K562 (cell line): ENCODE data around the gene ABCC6. TPM values are rescaled to one million over a fixed set of nuclear protein-coding genes. Genes with fewer than 3 reads are reported as not detected.
A peak's percentile ranks its signal among the peaks of the same experiment; 100 is the strongest.

Experiments
- ATF7 ChIP-seq: fragments of 450-650 bp; IDR thresholded peaks from 2 replicates; pipeline ENCODE4 v1.7.1; 2014; ENCODE audit warnings: mild to moderate bottlenecking, moderate library complexity
- BRF1 ChIP-seq: IDR thresholded peaks from 3 replicates; pipeline ENCODE4 v1.6.1; 2011; ENCODE audit warnings: borderline replicate concordance, mild to moderate bottlenecking; ENCODE audit not compliant: insufficient read length; ENCODE audit errors: extremely low read depth
- GATA2 ChIP-seq: sonication (generic); formaldehyde crosslinking; IDR thresholded peaks from 2 replicates; pipeline ENCODE4 v1.4.0; 2020; ENCODE audit warnings: mild to moderate bottlenecking, missing genetic modification reagents
- HNRNPL ChIP-seq: fragments of 200-400 bp; formaldehyde crosslinking; IDR thresholded peaks from 2 replicates; pipeline ENCODE4 v1.6.1; 2017; ENCODE audit warnings: low read depth, mild to moderate bottlenecking, low read length
- MTA3 ChIP-seq: fragments of 450-650 bp; formaldehyde crosslinking; IDR thresholded peaks from 2 replicates; pipeline ENCODE4 v1.6.1; 2017; ENCODE audit warnings: mild to moderate bottlenecking, borderline replicate concordance
- NCOR1 ChIP-seq: fragments of 450-650 bp; IDR thresholded peaks from 2 replicates; pipeline ENCODE4 v1.6.1; 2016; ENCODE audit warnings: mild to moderate bottlenecking, moderate library complexity
- RAD21 ChIP-seq, 2 experiments: fragments of 250-450 bp in 1 of 2; fragments of 450-650 bp in 1 of 2; sonication (Bioruptor Pico) in 1 of 2; formaldehyde crosslinking in 1 of 2; IDR thresholded peaks in 1 of 2; conservative IDR thresholded peaks in 1 of 2; 2 replicates each; pipeline versions ENCODE4 v1.4.0 to v1.8.0; 2020 to 2022; ENCODE audit warnings: mild to moderate bottlenecking in 2 of 2, moderate library complexity in 1 of 2
- TAF9B ChIP-seq: fragments of 450-650 bp; IDR thresholded peaks from 2 replicates; pipeline ENCODE4 v1.6.1; 2018; ENCODE audit warnings: mild to moderate bottlenecking; ENCODE audit not compliant: partially characterized antibody
- ZMIZ1 ChIP-seq, 2 experiments: fragments of 150-350 bp in 1 of 2; IDR thresholded peaks; 2 replicates each; pipeline ENCODE4 v1.6.1; 2012 to 2016; ENCODE audit warnings: low read depth in 2 of 2, low read length in 2 of 2, mild to moderate bottlenecking in 1 of 2, moderate library complexity in 1 of 2
- ZNF121 ChIP-seq: sonication (generic); formaldehyde crosslinking; conservative IDR thresholded peaks from 2 replicates; pipeline ENCODE4 v1.8.0; 2022; ENCODE audit warnings: missing genetic modification reagents
- ZNF175 ChIP-seq: fragments of 200-800 bp; sonication (Bioruptor generic); IDR thresholded peaks from 2 replicates; pipeline ENCODE4 v1.6.1; 2016; ENCODE audit warnings: low read depth, mild to moderate bottlenecking, missing genetic modification characterization, missing compliant biosample characterization
- ZNF589 ChIP-seq: fragments of 200-800 bp; sonication (Bioruptor generic); IDR thresholded peaks from 2 replicates; pipeline ENCODE4 v1.6.1; 2016; ENCODE audit warnings: low read depth, missing genetic modification characterization, missing compliant biosample characterization
- ZZZ3 ChIP-seq: fragments of 450-650 bp; IDR thresholded peaks from 2 replicates; pipeline ENCODE4 v1.6.1; 2016; ENCODE audit warnings: antibody characterized with exemption, mild to moderate bottlenecking, moderate library complexity
- polyA plus RNA-seq, 8 experiments: library from polyadenylated mRNA; depleted of rRNA in 4 of 8; stranded (reverse) in 5 of 8; unstranded in 3 of 8; fragments of >200 nt; fragmentation: Nextera tagmentation in 2 of 8; fragmentation: Illumina TruSeq in 1 of 8; extraction: Ambion mirVana in 2 of 8; extraction: Trizol in 1 of 8; gene quantifications; 2 replicates each; pipeline versions ENCODE4 v1.2.1 to v1.2.3, GENCODE V29; 2011 to 2014; ENCODE audit warnings: inconsistent platforms in 1 of 8, missing spikeins in 1 of 8
- total RNA-seq, 7 experiments: library from RNA; depleted of rRNA in 6 of 7; stranded (reverse); fragments of >200 nt in 6 of 7; fragmentation: Illumina TruSeq in 2 of 7; extraction: Trizol in 2 of 7; gene quantifications; 2 replicates each; pipeline versions ENCODE4 v1.2.1 to v1.2.3, GENCODE V29; 2011 to 2021; ENCODE audit warnings: low replicate concordance in 1 of 7
- TF ChIP-seq, protein P1 (sequence below): fragments of 450-650 bp; IDR thresholded peaks from 2 replicates; pipeline ENCODE4 v1.6.1; 2016
- TF ChIP-seq, protein P2 (sequence below): fragments of 250-450 bp; sonication (Bioruptor Pico); IDR thresholded peaks from 2 replicates; pipeline ENCODE4 v1.5.0; 2022; ENCODE audit warnings: mild to moderate bottlenecking
- TF ChIP-seq, protein P3 (sequence below): fragments of 200-800 bp; sonication (Bioruptor generic); IDR thresholded peaks from 2 replicates; pipeline ENCODE4 v1.6.1; 2017; ENCODE audit warnings: missing genetic modification characterization, missing compliant biosample characterization
- TF ChIP-seq, protein P4 (sequence below): fragments of 450-650 bp; IDR thresholded peaks from 2 replicates; pipeline ENCODE4 v1.6.1; 2016; ENCODE audit warnings: missing biosample characterization, missing genetic modification characterization

ABCC6 gene
- total and polyA plus RNA-seq, 9 of the 15 experiments (the other 6 are each of a cell fraction or from before 2014, with no cell fraction given): 0.03 to 0.46 (median 0.07) TPM; not detected in 4

GRCh38 chr16:16120382-16121184, 102.7 kb downstream of the ABCC6 start (continued):
- TF ChIP-seq ZNF175 (CRISPR knock-in tag): peak; percentile 63; the same call in 1 of the 2 replicates
- TF ChIP-seq, protein P1, sequence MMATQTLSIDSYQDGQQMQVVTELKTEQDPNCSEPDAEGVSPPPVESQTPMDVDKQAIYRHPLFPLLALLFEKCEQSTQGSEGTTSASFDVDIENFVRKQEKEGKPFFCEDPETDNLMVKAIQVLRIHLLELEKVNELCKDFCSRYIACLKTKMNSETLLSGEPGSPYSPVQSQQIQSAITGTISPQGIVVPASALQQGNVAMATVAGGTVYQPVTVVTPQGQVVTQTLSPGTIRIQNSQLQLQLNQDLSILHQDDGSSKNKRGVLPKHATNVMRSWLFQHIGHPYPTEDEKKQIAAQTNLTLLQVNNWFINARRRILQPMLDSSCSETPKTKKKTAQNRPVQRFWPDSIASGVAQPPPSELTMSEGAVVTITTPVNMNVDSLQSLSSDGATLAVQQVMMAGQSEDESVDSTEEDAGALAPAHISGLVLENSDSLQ: peak; percentile 87
- TF ChIP-seq, protein P2, sequence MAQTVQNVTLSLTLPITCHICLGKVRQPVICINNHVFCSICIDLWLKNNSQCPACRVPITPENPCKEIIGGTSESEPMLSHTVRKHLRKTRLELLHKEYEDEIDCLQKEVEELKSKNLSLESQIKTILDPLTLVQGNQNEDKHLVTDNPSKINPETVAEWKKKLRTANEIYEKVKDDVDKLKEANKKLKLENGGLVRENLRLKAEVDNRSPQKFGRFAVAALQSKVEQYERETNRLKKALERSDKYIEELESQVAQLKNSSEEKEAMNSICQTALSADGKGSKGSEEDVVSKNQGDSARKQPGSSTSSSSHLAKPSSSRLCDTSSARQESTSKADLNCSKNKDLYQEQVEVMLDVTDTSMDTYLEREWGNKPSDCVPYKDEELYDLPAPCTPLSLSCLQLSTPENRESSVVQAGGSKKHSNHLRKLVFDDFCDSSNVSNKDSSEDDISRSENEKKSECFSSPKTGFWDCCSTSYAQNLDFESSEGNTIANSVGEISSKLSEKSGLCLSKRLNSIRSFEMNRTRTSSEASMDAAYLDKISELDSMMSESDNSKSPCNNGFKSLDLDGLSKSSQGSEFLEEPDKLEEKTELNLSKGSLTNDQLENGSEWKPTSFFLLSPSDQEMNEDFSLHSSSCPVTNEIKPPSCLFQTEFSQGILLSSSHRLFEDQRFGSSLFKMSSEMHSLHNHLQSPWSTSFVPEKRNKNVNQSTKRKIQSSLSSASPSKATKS (CRISPR knock-in tag): no peak
- TF ChIP-seq NCOR1: peak; percentile 85
- no peak for TF ChIP-seq RAD21 (CRISPR knock-in tag; conservative IDR thresholded peaks at IDR 0.05 in 1 of 2, IDR thresholded peaks at IDR 0.05 in 1 of 2)
- peak; percentile 30 for TF ChIP-seq TAF9B
- no peak for TF ChIP-seq MTA3
- TF ChIP-seq, protein P3, sequence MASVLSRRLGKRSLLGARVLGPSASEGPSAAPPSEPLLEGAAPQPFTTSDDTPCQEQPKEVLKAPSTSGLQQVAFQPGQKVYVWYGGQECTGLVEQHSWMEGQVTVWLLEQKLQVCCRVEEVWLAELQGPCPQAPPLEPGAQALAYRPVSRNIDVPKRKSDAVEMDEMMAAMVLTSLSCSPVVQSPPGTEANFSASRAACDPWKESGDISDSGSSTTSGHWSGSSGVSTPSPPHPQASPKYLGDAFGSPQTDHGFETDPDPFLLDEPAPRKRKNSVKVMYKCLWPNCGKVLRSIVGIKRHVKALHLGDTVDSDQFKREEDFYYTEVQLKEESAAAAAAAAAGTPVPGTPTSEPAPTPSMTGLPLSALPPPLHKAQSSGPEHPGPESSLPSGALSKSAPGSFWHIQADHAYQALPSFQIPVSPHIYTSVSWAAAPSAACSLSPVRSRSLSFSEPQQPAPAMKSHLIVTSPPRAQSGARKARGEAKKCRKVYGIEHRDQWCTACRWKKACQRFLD (CRISPR knock-in tag): peak; percentile 39; the same call in 1 of the 2 replicates
- TF ChIP-seq ATF7: peak; percentile 87; the same call in 1 of the 2 replicates
- TF ChIP-seq, protein P4, sequence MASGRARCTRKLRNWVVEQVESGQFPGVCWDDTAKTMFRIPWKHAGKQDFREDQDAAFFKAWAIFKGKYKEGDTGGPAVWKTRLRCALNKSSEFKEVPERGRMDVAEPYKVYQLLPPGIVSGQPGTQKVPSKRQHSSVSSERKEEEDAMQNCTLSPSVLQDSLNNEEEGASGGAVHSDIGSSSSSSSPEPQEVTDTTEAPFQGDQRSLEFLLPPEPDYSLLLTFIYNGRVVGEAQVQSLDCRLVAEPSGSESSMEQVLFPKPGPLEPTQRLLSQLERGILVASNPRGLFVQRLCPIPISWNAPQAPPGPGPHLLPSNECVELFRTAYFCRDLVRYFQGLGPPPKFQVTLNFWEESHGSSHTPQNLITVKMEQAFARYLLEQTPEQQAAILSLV: peak; percentile 56; the same call in 1 of the 2 replicates
- no peak for TF ChIP-seq ZNF121 (CRISPR knock-in tag)
- no peak for TF ChIP-seq BRF1
- no peak for TF ChIP-seq HNRNPL
- TF ChIP-seq ZNF589 (CRISPR knock-in tag): peak; percentile 87
- TF ChIP-seq ZZZ3: no peak
- TF ChIP-seq ZMIZ1 (IDR thresholded peaks at IDR 0.05; ENCODE audit: low read depth in 2 of 2, low read length in 2 of 2): peak in 1 of 2 experiments; percentile 20; a peak in 1 of 4 replicates
- TF ChIP-seq GATA2 (CRISPR knock-in tag): peak; percentile 36; the same call in 1 of the 2 replicates
